ENCODE data around the gene PPP1R14B.

Gene PPP1R14B

DNA sequence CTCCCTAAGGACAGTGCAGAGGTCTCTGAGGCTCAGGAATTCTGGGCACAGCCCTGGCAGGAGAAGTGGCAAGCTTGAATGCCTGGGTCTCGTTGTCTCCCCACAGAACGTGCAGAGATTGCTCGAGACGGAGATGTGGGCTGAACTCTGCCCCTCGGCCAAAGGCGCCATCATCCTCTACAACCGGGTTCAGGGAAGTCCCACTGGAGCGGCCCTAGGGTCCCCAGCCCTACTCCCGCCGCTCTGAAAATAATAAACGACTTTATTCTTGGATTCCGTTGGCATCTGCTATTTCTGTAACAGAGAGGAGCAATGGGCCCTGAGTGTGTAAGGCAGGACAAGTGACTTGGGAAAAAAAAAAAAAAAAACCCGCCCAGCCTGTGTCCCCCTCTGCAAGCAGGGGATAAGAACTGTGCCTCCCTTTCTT, 17.0 kb downstream of the PPP1R14B start:
- no peak for FAIRE-seq

DNA sequence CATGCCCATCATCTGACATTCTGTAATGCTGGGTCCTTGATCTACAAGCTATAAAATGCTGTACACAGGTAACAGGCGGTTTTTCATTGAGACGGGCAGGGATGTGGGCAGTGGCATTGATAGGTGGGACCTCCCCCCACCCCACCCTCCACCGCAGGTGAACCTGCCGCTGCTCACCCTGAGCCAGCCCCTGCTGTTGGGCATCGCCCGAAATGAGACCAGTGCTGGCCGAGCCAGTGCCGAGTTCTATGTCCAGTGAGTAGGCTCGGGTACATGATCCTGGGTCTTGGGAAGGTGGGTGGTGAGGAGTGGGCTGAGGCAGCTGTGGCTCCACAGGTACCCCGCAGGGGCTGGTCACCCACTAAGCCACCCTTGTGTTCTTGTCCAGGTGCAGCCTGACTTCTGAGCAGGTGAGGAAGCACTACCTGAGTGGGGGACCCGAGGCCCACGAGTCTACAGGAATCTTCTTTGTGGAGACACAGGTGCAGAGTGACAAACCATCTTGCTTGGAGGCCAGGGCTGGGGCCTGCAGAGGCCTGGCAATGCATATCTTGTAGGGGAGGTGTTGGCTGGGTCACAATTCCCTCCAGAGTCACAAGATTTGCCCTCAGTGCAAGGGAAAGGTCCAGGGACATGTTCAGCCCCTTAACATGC, 17.5 kb downstream of the PPP1R14B start:
- no peak for FAIRE-seq

DNA sequence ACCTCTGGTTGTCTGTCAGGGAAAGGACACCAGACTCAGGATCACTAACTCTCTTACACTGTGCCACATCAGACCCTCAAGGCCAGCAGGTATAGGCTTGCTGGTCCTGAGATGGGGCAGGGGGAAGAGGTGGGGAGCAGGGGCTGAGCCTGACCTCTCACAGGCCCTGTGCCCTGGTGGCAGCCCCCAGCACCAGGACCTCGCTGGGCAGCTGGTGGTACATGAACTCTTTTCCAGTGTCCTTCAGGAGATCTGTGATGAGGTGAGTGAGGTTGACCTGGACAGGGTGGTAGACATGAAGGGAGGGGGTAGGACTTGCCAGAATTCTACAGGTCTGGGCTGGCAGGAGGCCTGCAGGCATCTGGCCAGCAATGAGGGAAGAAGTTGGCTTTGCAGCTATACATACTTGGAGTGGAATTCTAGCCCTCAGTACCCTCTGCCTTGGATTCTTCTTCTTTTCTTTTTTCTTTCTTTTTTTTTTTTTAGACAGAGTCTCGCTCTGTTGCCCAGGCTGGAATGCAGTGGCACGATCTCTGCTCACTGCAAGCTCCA, 19.3 kb downstream of the PPP1R14B start:
- FAIRE-seq: no peak

DNA sequence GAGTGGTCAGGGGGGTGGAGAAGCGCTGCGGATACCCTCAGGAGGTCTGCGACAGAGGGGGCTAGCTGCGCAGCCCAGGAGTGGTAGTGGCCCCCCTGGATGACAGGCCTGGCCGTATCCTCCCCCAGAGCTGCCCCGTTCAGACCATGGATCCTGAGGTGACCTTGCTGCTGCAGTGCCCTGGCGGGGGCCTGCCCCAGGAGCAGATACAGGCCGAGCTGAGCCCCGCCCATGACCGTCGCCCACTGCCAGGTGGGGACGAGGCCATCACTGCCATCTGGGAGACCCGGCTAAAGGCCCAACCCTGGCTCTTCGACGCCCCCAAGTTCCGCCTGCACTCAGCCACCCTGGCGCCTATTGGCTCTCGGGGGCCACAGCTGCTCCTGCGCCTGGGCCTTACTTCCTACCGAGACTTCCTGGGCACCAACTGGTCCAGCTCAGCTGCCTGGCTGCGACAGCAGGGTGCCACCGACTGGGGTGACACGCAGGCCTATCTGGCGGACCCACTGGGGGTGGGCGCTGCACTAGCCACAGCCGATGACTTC, 20.2 kb downstream of the PPP1R14B start:
- no peak for FAIRE-seq

DNA sequence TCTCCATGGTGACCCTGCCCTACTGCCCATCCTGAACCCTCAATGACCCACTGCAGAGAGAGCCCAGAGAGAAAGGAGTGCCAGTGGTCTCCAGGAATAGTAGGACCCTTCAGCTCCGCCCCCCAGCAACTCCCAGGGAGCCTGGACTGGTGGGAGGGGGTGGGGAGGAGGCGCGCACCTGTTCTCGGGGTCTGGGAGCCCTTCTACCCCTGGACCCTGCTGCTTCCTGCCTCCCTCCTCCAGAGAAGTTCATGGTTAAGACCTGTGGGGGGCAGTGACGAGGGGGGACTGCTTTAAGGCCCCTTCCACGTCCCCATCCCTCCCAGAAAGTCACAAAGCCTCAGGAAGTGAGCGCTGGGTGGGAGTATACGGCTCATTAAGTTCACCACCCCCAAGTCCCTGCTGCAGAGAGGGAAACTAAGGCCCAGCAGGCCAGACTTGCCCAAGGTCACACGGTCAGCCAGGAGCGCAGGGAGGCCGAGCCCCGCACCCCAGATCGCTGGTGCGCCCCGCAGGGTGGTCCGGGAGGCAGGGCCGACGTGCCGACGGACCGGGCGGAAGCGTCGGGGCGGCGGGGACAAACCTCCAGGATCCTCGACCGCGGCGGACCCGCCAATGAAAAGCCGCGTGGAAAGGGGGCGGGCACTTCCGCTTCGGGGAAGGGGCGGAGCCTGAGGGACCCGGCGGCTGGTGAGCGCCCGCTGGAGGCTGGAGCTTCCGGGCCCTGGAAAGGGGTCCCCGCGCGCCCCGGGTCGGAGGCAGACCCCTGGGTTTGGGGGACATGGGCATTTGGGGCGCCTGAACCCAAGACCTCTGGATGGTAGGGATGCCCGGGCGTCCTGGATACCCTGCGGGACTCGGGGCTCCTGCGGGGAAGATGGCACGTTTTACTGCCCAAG, 20.9 kb downstream of the PPP1R14B start, which contains the start of the genes NUDT22 and TRPT1:
TSS of gene NUDT22 (plus strand) at position 667 of the 899 bp plus-strand sequence. CDS start 379 bp downstream, outside the sequence.
TSS of gene TRPT1 (minus strand) at position 579 of the 899 bp plus-strand sequence. CDS start at position 253, 326 bp downstream.
- FAIRE-seq: no peak

DNA sequence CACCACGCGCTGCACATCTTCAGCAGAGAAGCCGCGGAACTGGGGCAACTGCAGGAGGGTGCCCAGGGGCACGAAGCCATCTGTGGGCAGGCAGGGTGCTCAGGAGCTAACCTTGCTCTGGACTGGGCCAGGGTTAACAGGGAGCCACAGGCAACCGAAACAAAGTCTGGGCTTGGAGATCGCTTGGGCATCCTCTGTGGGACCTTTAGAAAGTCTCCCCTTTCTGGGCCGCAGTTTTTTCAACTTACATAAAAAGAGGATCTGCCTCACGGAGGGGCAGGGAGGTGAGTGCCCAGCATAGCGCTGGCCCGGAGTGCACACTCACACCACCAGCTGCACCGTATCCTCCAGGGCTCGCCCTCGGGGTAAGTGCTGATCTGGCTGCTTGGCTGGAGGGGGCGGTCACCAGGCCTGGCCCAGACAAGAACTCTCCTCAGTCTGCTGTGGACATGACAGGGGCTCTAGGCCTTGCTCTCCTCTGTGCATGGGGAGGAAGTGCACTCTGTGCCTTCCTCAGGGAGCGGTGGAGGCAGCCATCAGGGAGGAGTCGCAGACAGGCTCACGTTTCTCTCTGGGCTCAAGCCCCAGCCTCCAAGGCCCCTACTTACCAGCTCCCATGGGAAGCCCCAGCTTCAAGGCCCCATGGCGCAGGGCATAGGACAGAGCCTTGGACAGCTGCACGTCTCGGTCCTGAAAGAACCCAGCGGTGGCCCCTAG, 21.7 kb downstream of the PPP1R14B start:
- no peak for FAIRE-seq

DNA sequence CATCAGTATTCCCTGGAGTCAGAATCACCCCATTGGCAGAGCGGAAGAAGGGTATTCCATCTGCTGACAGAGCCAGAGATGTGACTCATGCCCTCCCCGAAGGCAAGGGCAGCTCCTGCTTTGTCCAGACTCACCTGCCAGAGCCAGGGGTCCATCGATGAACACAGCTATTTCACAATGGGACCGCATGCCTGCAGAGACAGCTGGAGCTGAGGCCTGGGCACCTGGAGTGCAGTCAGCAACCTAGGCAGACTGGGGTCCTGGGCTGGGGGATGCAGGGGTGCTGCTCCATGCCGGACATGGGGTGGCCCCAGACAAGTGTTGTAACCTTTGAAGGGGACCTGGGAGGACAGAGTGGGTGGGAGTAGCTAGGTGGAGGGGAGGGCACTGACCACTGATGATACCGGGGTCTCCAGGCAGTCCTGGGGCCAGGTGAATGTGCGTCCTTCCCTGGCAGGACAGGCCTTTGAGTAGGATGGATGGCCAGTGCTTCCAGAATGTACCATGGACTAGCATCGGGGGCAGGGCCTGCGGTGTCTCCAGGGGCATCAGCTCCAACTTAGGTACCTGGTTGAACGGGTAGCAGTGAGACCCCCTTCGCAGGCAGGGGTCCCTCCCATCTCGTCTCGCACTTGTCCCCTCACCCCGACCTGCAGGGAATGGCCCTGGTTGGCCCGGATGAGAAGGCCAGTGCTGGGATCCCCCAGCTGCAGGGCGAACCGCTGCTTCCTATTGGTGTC, 22.4 kb downstream of the PPP1R14B start:
- FAIRE-seq: no peak

DNA sequence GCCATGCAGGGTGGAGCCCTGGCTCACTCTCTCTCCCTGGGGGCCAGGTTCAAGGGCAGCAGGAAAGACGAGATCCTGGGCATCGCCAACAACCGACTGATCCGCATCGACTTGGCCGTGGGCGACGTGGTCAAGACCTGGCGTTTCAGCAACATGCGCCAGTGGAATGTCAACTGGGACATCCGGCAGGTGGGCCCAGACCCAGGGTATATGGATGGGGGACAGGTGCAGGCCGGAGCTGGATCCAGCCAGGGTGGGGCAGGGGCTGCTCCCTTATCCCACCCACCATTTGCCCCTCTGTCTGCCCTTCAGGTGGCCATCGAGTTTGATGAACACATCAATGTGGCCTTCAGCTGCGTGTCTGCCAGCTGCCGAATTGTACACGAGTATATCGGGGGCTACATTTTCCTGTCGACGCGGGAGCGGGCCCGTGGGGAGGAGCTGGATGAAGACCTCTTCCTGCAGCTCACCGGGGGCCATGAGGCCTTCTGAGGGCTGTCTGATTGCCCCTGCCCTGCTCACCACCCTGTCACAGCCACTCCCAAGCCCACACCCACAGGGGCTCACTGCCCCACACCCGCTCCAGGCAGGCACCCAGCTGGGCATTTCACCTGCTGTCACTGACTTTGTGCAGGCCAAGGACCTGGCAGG, 23.6 kb downstream of the PPP1R14B start:
- no peak for FAIRE-seq

DNA sequence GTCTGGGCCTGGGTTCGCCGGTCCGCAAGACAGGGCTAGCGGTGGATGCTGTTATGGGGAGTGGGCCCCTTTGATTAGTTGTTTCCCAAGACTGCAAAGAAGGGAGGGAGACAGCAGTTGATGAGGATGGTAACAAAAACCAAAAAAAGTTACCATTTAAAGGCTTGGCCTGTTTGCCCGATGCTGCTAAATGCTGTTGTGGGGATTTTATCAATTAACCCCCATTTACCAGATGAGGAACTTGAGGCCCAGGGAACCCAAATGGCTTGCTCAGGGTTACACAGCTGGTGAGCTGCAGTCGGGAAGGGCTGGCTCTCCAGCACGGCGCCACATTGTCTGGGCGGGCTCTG, 24.1 kb downstream of the PPP1R14B start:
- FAIRE-seq: no peak

DNA sequence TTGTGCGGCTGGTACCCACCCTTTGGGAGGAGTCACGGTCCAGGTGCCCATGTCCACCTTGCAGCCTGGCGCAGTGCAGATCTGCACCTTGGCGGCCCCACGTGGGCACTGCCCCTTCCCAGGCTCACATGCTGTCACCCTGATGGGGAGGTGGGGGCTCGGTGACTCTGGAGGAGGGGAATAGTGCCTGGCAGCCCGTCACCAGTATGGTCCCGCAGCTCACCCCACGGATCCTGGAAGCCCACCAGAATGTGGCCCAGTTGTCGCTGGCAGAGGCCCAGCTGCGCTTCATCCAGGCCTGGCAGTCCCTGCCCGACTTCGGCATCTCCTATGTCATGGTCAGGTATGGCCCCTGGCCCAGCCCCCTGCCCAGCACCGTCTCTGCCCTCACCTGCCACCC, 25.9 kb downstream of the PPP1R14B start:
- no peak for FAIRE-seq

DNA sequence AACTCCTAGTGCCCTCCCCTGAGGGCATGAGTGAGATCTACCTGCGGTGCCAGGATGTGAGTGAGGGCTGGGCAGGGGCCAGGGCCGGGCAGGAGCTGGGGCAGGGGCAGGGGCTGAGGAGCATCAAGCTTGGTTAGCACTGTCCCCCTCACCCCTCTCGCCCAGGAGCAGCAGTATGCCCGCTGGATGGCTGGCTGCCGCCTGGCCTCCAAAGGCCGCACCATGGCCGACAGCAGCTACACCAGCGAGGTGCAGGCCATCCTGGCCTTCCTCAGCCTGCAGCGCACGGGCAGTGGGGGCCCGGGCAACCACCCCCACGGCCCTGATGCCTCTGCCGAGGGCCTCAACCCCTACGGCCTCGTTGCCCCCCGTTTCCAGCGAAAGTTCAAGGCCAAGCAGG, 26.5 kb downstream of the PPP1R14B start:
- FAIRE-seq: no peak

DNA sequence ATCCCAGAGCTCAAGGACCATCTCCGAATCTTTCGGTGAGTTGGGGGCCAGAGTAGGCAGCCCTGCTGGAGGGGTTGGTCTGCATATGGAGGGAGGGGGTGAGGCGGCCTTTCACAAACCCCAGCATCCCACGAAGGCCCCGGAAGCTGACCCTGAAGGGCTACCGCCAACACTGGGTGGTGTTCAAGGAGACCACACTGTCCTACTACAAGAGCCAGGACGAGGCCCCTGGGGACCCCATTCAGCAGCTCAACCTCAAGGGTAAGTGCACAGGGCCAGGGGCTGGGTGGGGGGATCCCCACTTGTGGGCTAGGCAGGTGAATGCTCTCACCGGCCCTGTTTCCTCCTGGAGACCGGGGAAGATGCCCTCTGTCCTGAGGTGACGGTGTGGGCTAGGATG, 27.0 kb downstream of the PPP1R14B start:
- no peak for FAIRE-seq

DNA sequence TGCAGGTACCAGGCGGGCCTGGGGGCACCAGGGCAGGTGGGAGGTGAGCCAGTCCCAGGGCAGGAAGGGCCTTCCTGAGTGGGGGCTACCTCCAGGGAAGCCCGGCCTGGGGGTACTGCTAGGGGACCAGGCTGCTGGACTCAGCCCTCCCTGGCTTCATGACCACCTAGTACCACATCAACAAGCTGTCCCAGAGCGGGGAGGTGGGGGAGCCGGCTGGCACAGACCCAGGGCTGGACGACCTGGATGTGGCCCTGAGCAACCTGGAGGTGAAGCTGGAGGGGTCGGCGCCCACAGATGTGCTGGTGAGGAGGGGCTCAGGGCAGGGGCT, 27.4 kb downstream of the PPP1R14B start:
- FAIRE-seq: no peak

DNA sequence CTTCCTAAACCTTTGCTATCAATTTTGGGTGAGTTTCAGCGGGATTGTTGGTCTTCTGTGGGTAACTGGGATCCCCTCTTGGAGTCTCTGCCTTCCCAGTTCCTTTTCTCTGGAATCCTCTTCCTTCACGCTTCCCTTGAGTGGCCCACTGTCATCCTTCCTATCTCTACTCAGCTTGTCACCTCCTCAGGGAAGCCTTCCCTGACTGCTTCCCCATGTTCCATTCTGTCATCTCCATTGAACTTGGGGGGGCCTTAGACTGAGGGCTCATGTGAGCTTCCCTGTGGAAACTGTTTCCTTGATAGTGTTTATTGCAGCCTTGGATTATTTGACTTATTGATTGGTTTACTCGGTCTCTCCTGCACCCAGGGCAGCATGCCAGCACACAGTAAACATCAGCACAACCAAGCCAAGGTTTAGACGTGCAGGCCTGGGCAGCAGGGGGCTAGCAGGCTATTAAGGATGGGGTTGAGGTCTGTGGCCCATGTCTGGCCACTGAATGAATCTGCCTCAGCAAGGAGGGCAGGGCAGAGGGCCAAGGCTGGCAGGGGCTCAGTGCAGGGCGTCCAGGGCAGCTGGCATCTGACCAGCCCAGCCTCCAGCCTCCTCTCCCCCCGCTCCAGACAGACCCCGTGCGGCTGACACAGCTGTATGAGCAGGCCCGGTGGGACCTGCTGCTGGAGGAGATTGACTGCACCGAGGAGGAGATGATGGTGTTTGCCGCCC, 28.0 kb downstream of the PPP1R14B start:
- FAIRE-seq: no peak

DNA sequence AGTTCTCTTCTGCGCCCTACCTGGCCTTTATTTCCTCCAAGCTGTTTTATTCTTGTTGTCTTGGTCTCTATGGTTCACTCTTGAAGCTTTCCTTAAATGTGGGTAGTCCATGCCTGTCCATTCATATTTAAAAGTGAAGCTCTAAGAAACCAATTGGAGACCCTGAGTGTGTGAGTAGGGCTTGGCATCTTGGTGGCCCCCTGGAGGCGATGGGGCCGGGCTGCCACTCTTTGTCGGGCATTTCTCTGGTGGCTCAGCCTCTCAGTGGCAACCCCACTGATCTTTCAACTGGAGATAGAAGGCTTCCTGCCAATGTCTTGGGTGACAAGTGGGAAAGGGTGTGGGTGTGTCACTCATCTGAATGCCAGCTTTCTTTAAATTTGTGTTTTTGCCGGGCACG, 29.9 kb downstream of the PPP1R14B start:
- FAIRE-seq: no peak

DNA sequence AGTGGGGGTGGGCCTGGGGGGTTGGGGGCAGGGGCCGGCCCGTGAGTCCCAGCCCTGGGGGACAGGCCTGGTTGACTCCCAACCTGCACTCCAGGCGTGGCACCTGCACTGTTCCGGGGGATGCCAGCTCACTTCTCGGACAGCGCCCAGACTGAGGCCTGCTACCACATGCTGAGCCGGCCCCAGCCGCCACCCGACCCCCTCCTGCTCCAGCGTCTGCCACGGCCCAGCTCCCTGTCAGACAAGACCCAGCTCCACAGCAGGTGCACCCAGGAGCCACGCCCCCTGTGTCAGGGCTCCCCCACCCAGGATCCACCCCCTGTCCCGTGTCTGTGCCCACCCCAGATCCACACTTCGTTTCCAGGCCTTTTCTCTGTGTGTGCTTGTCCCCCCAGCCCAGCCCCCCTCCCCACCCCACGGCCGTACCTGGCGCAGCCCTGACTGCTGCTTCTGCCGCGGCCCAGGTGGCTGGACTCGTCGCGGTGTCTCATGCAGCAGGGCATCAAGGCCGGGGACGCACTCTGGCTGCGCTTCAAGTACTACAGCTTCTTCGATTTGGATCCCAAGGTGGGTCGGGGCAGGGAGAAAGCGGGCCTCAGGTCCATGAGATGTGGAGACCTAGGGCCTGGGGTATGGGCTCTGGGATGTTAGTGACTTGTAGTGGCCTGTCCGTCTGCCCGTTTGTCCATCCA, 35.4 kb downstream of the PPP1R14B start:
- no peak for FAIRE-seq

DNA sequence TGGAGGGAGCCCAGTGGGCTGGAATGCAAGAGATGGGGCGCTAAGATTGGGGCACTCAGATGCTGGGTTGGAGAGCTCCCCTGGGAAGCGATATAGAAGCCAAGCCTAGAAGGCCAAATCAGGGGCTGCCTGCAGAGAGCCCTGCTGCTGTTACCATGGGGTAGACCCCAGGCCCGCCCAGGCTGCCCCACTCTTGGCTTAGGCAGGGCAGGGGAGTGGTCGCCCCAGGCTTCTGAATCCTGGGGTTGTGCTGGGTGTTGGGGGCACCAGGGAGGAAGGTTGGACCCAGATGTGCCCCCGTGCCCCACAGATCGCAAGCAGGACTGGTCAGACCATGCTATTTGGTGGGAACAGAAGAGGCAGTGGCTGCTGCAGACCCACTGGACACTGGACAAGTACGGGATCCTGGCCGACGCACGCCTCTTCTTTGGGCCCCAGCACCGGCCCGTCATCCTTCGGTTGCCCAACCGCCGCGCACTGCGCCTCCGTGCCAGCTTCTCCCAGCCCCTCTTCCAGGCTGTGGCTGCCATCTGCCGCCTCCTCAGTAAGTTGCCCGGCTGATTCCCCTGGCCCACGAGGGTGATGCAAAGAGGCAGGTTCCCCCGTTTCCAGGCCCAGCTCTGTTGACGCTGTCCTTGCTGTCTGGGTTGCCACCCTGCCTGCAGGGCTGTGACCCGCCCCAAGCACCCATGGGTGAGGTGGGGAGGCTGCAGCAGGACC, 36.3 kb downstream of the PPP1R14B start:
- FAIRE-seq: no peak

DNA sequence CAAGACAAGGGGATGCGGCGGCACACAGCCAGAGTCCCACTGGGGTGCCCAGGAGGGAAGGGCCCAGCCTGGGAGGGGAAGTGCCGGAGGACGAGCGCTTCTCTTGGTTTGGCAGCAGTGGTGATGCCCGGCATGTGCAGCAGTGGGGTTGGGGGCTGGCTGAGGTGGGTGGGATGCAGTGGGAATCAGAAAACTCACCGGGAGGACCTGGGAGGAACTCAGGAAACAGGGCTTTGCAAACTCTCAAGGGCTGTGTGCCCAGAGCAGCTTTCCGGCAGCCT, 37.2 kb downstream of the PPP1R14B start:
- FAIRE-seq: no peak

DNA sequence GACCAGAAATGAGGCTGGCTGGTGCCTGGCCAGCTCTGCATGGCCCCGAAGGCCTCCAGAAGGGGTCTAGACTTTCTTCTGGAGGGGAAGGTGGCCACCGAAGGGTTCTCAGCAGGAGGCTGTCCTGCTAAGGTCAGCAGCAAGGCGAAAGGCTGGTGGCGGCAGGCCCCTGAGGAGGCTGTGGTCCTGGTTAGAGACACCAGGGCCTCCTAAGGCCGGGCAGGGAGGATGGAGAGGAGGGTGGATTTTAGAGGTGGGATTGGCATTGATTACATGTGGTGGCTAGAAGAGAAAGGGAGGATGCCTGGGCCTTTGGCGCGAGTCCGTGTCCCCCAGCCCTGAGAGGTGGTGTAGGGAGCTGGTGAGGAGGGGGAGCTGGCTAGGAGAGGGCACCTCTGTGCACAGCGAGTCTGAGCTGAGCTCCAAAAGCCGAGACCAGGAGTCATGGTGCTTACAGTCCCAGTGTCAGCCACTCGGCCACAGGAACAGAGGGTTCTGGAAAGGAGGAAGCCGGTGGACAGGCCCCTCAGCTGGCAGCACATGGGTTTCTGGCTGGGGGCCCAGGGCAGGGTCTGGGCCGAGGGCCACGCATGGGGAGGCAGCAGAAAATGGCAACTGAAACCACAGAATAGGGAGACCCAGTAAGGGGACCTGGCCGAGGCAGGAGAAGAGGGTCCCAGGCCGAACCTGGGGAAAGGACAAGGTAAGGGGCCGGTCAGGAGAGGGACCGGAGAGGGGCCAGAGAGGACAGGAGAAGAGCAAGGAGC, 37.8 kb downstream of the PPP1R14B start:
- no peak for FAIRE-seq

Data from islet of Langerhans (tissue), 1 donor.